ENCODE results near the gene CNPPD1.
"Not testable (repeated sequence)": the region's sequence is repeated elsewhere in the genome, so short reads cannot be mapped to it uniquely, and the experiment has no call there.

The CNPPD1 gene

DNA sequence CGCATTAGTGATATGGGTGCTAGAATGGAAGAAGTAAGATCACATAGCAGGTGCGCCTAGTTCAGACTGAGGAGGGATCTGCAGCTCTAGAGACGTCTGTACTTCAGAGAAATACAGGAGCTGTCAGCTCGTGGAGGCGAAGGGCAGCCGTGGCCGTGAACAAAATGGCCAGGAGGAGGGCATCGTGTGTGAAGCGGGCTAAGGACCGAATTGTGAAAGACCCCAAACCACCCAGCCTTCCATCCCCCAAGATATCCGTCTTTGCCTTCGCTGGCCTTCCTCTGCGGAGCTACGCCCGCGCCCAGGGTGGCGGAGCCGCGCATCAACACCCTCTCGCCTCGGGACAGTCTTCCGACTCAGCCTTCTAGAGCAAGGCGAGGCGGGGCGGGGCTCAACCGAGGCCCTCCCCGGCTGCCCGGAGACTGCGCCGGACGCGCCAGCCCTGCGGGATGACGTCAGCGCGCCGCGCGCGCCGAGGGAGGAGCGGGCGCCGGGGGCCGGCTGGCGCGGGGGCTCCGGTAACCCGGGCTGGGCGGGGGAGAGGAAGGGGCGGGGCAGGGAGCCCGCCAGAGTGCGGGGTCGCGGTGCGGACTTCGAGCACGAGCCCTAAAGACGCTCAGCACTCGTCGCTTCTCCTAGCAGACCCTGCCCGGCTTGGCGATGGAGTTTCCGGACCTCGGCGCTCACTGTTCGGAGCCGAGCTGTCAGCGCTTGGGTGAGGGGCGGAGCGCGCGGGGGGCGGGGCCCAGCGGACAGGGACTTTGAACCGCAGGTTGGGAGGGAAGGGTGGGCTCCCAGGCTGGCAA, 29.8 kb upstream of the CNPPD1 start, which contains the start of gene ZFAND2B:
ZFAND2B (plus strand) TSS at position 455 of the 806 bp plus-strand sequence; CDS start at position 661, 206 bp downstream.
- no peaks in the 10 kb centered on the region for H3K27me3 ChIP-seq (ENCODE audit: insufficient read depth, low read length, poor library complexity)
- H3K79me1 ChIP-seq (ENCODE audit: low read length) = no peaks in the 10 kb centered on the region
- H2BK15ac ChIP-seq (replicated peaks; ENCODE audit: low read depth) = no peak within 1 kb of the TSS
- peak within 1 kb of the TSS; percentile 91 for H3K4me2 ChIP-seq (ENCODE audit: low read length)
- WGBS (ENCODE audit: extremely low coverage, insufficient coverage, low lambda C conversion rate) = no CpG with 5 or more reads among the region's 76 CpGs
- peak within 1 kb of the TSS; percentile 79 for H3K27ac ChIP-seq (ENCODE audit: low read depth, low read length)
- H3K56ac ChIP-seq (ENCODE audit: low read length) = peak within 1 kb of the TSS; percentile 96
- H3K4me1 ChIP-seq (ENCODE audit: control insufficient read depth, low read depth, low read length) = peaks cover 4% of the 10 kb centered on the region
- no peak within 1 kb of the TSS for H3K4ac ChIP-seq (ENCODE audit: low read depth, low read length)
- peak; percentile 96 for DNase-seq
- H3K4me3 ChIP-seq (ENCODE audit: low read length) = peak within 1 kb of the TSS; percentile 68
- no peak within 1 kb of the TSS for H2AK5ac ChIP-seq (ENCODE audit: low read length)
- H3K79me2 ChIP-seq (ENCODE audit: control insufficient read depth, insufficient read depth, low read length) = no peaks in the 10 kb centered on the region
- peak within 1 kb of the TSS; percentile 68 for H3K18ac ChIP-seq (ENCODE audit: low read length)
- H2BK5ac ChIP-seq (ENCODE audit: low read length) = no peak within 1 kb of the TSS
- H4K5ac ChIP-seq (ENCODE audit: low read length) = no peak within 1 kb of the TSS
- peak within 1 kb of the TSS; percentile 79 for H3K9ac ChIP-seq (ENCODE audit: low read length)
- H3K23ac ChIP-seq (ENCODE audit: low read length) = no peak within 1 kb of the TSS
- H4K8ac ChIP-seq (ENCODE audit: low read depth, low read length) = no peak within 1 kb of the TSS
- no peak within 1 kb of the TSS for H2BK120ac ChIP-seq (ENCODE audit: low read depth, low read length)
- no peaks in the 10 kb centered on the region for H3K36me3 ChIP-seq (ENCODE audit: control insufficient read depth, insufficient read depth, low read length)

DNA sequence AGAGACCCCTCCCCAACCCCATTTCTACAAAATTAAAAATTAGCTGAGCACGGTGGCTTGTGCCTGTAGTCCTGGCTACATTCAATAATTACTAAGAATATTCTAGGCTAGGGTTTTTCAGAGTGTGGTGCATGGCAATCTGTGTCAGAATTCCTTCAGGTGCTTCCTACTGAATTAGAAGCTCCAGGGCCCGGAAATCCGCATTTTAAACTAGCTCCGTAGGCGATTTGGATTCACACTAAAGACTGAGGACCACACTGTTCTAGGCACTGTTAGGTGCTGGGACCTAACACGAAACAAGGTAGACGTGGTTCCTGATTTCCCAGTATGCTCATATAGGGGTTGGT, 29.2 kb upstream of the CNPPD1 start:
- no peak overlapping the region for H3K4ac ChIP-seq (ENCODE audit: low read depth, low read length)
- H3K23ac ChIP-seq (ENCODE audit: low read length) = no peak overlapping the region
- no peaks in the 10 kb centered on the region for H3K79me2 ChIP-seq (ENCODE audit: control insufficient read depth, insufficient read depth, low read length)
- no peak overlapping the region for H2AK5ac ChIP-seq (ENCODE audit: low read length)
- H2BK5ac ChIP-seq (ENCODE audit: low read length) = no peak overlapping the region
- peak overlapping the region; percentile 47 for H3K4me2 ChIP-seq (ENCODE audit: low read length)
- whole genome bisulfite sequencing (ENCODE audit: extremely low coverage, insufficient coverage, low lambda C conversion rate) = no CpG with 5 or more reads among the region's 7 CpGs
- no peak overlapping the region for H2BK15ac ChIP-seq (replicated peaks; ENCODE audit: low read depth)
- peak overlapping the region; percentile 0 for H3K4me3 ChIP-seq (ENCODE audit: low read length)
- H3K56ac ChIP-seq (ENCODE audit: low read length) = peak overlapping the region; percentile 75
- DNase-seq = no peak
- H3K79me1 ChIP-seq (ENCODE audit: low read length) = no peaks in the 10 kb centered on the region
- no peaks in the 10 kb centered on the region for H3K36me3 ChIP-seq (ENCODE audit: control insufficient read depth, insufficient read depth, low read length)
- no peak overlapping the region for H3K27ac ChIP-seq (ENCODE audit: low read depth, low read length)
- H3K18ac ChIP-seq (ENCODE audit: low read length) = no peak overlapping the region
- peaks cover 4% of the 10 kb centered on the region for H3K4me1 ChIP-seq (ENCODE audit: control insufficient read depth, low read depth, low read length)
- H4K5ac ChIP-seq (ENCODE audit: low read length) = no peak overlapping the region
- peak overlapping the region; percentile 55 for H3K9ac ChIP-seq (ENCODE audit: low read length)
- no peak overlapping the region for H4K8ac ChIP-seq (ENCODE audit: low read depth, low read length)
- H3K27me3 ChIP-seq (ENCODE audit: insufficient read depth, low read length, poor library complexity) = no peaks in the 10 kb centered on the region
- no peak overlapping the region for H2BK120ac ChIP-seq (ENCODE audit: low read depth, low read length)

DNA sequence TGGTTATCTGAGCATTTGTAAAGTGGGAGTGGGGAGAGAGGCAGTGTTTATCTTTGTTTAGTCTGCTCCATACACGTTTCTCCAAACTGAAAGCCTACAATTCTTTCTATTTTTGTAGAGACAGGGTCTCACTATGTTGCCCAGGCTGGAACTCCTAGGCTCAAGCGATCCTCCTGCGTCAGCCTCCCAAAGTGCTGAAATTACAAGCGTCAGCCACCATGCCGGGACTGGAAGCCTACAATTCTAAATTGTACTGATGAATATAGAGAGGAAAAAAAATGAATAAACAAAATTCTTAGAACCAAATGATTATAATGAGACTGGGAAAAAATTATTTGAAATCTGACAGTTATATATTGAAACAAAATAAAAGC, 28.4 kb upstream of the CNPPD1 start:
- H3K23ac ChIP-seq (ENCODE audit: low read length) = no peak overlapping the region
- no peak overlapping the region for H4K8ac ChIP-seq (ENCODE audit: low read depth, low read length)
- DNase-seq = no peak
- no peaks in the 10 kb centered on the region for H3K79me1 ChIP-seq (ENCODE audit: low read length)
- H2BK120ac ChIP-seq (ENCODE audit: low read depth, low read length) = no peak overlapping the region
- H3K56ac ChIP-seq (ENCODE audit: low read length) = no peak overlapping the region
- H4K5ac ChIP-seq (ENCODE audit: low read length) = no peak overlapping the region
- H3K36me3 ChIP-seq (ENCODE audit: control insufficient read depth, insufficient read depth, low read length) = no peaks in the 10 kb centered on the region
- WGBS (ENCODE audit: extremely low coverage, insufficient coverage, low lambda C conversion rate) = no CpG with 5 or more reads among the region's 5 CpGs
- H3K4ac ChIP-seq (ENCODE audit: low read depth, low read length) = no peak overlapping the region
- no peak overlapping the region for H3K4me3 ChIP-seq (ENCODE audit: low read length)
- H3K27me3 ChIP-seq (ENCODE audit: insufficient read depth, low read length, poor library complexity) = no peaks in the 10 kb centered on the region
- no peak overlapping the region for H3K9ac ChIP-seq (ENCODE audit: low read length)
- H2BK5ac ChIP-seq (ENCODE audit: low read length) = no peak overlapping the region
- peaks cover 4% of the 10 kb centered on the region for H3K4me1 ChIP-seq (ENCODE audit: control insufficient read depth, low read depth, low read length)
- H2AK5ac ChIP-seq (ENCODE audit: low read length) = no peak overlapping the region
- H3K79me2 ChIP-seq (ENCODE audit: control insufficient read depth, insufficient read depth, low read length) = no peaks in the 10 kb centered on the region
- H3K18ac ChIP-seq (ENCODE audit: low read length) = no peak overlapping the region
- H3K4me2 ChIP-seq (ENCODE audit: low read length) = no peak overlapping the region
- no peak overlapping the region for H3K27ac ChIP-seq (ENCODE audit: low read depth, low read length)
- no peak overlapping the region for H2BK15ac ChIP-seq (replicated peaks; ENCODE audit: low read depth)

DNA sequence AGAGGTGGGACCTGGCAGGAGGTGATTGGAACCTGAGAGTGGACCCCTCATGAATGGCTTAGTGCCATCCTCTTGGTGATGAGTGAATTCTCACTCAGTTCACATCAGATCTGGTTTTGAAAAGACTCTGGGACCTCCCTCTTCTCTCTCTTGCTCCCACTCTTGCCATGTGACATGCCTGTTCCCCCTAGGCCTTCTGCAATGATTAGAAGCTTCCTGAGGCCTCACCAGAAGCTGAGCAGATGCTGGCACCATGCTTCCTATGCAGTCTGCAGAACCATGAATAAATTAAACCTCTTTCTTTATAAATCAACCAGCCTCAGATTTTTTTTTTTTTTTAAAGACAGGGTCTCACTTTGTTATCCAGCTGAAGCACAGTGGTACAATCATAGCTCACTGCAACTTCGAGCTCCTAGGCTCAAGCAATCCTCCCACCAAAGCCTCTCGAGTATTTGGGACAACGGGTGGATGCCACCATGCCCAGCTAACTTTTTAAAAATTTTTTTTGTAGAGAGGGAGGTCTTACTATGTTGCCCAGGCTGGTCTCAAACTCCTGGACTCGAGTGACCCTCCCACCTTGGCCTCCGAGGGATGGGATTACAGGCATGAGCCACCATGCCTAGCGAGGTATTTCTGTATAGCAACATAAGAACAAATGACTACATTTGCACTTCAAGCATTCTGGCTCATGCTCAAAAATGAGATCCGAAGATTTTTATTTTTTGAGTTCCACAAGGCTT, 27.9 kb upstream of the CNPPD1 start:
- Histone ChIP-seq H3K36me3 (ENCODE audit: control insufficient read depth, insufficient read depth, low read length) (no peaks in the 10 kb centered on the region), H3K27ac (ENCODE audit: low read depth, low read length) (no peak overlapping the region), H3K4me2 (ENCODE audit: low read length) (no peak overlapping the region), H3K56ac (ENCODE audit: low read length) (no peak overlapping the region), H3K23ac (ENCODE audit: low read length) (no peak overlapping the region), H2BK5ac (ENCODE audit: low read length) (no peak overlapping the region), H3K79me2 (ENCODE audit: control insufficient read depth, insufficient read depth, low read length) (no peaks in the 10 kb centered on the region), H4K8ac (ENCODE audit: low read depth, low read length) (no peak overlapping the region), H3K9ac (ENCODE audit: low read length) (no peak overlapping the region), H3K18ac (ENCODE audit: low read length) (no peak overlapping the region), H2BK120ac (ENCODE audit: low read depth, low read length) (no peak overlapping the region), H3K4me3 (ENCODE audit: low read length) (no peak overlapping the region), H2AK5ac (ENCODE audit: low read length) (no peak overlapping the region), H3K4ac (ENCODE audit: low read depth, low read length) (no peak overlapping the region), H3K79me1 (ENCODE audit: low read length) (no peaks in the 10 kb centered on the region), H3K27me3 (ENCODE audit: insufficient read depth, low read length, poor library complexity) (no peaks in the 10 kb centered on the region), H4K5ac (ENCODE audit: low read length) (no peak overlapping the region), H3K4me1 (ENCODE audit: control insufficient read depth, low read depth, low read length) (peaks cover 4% of the 10 kb centered on the region), H2BK15ac (replicated peaks; ENCODE audit: low read depth) (no peak overlapping the region)
- WGBS (ENCODE audit: extremely low coverage, insufficient coverage, low lambda C conversion rate) = no CpG with 5 or more reads among the region's 7 CpGs
- no peak for DNase-seq

- not testable (repeated sequence) for H2BK5ac ChIP-seq (ENCODE audit: low read length); H4K5ac ChIP-seq (ENCODE audit: low read length); H3K79me2 ChIP-seq (ENCODE audit: control insufficient read depth, insufficient read depth, low read length); DNase-seq; H3K4ac ChIP-seq (ENCODE audit: low read depth, low read length); H3K4me1 ChIP-seq (ENCODE audit: control insufficient read depth, low read depth, low read length); H2BK15ac ChIP-seq (replicated peaks; ENCODE audit: low read depth); H2BK120ac ChIP-seq (ENCODE audit: low read depth, low read length); H3K9ac ChIP-seq (ENCODE audit: low read length); H3K4me3 ChIP-seq (ENCODE audit: low read length); H3K79me1 ChIP-seq (ENCODE audit: low read length); H3K36me3 ChIP-seq (ENCODE audit: control insufficient read depth, insufficient read depth, low read length); H3K23ac ChIP-seq (ENCODE audit: low read length); H3K27ac ChIP-seq (ENCODE audit: low read depth, low read length); H2AK5ac ChIP-seq (ENCODE audit: low read length); H3K4me2 ChIP-seq (ENCODE audit: low read length); H4K8ac ChIP-seq (ENCODE audit: low read depth, low read length); H3K18ac ChIP-seq (ENCODE audit: low read length); H3K56ac ChIP-seq (ENCODE audit: low read length); H3K27me3 ChIP-seq (ENCODE audit: insufficient read depth, low read length, poor library complexity)
- WGBS (ENCODE audit: extremely low coverage, insufficient coverage, low lambda C conversion rate) = no CpG with 5 or more reads among the region's 21 CpGs
Measured at GRCh38 chr2:219201331-219201730, 24.6 kb upstream of the CNPPD1 start.

Data from mesendoderm (in vitro differentiated cells).